Left cardiac atrium (tissue), 4 donors: ENCODE results near the gene BCL11B. TPM values are rescaled to one million over a fixed set of nuclear protein-coding genes. Genes with fewer than 3 reads are reported as not detected.
A peak's percentile ranks its signal among the peaks of the same experiment; 100 is the strongest.

ENCODE experiments used
- ATAC-seq, 2 donors: fragments of 200-7000 bp; cut with Tn5 transposase; one replicate each; pipeline ENCODE4 v1.9.1; 2020; ENCODE audit warnings: mild to moderate bottlenecking in 2 of 2, moderate library complexity in 2 of 2
- DNase-seq: peaks from one replicate; pipeline ENCODE4 v3.0.0-alpha.2; 2020
- intact Hi-C, 2 donors: fragments of 100-400 bp; cut with DNase I; formaldehyde crosslinking; loops; one replicate each; pipeline versions ENCODE4 v1.14.1 to v1.15.1; 2022 to 2023
- total RNA-seq, 2 donors: library from RNA; stranded (reverse); fragmentation: NEBNext Ultra II Directional; extraction: Animal tissue kit (Norgen Biotek cat#: 25700); gene quantifications; one replicate each; pipeline ENCODE4 v1.2.1, GENCODE V29; 2021
- donor health status: DM: no; HTN: yes; CAD: no.
- donor health status: DM: no; HTN: yes; CAD: no; lungs with severe emphysema.
- donor health status: DM: yes; HTN: yes; CAD: no.
- donor health status: Dilated cardiomyopathy.

Gene BCL11B
- total RNA-seq, 2 donors from 2014 or later: 0.29 to 0.59 TPM

DNA sequence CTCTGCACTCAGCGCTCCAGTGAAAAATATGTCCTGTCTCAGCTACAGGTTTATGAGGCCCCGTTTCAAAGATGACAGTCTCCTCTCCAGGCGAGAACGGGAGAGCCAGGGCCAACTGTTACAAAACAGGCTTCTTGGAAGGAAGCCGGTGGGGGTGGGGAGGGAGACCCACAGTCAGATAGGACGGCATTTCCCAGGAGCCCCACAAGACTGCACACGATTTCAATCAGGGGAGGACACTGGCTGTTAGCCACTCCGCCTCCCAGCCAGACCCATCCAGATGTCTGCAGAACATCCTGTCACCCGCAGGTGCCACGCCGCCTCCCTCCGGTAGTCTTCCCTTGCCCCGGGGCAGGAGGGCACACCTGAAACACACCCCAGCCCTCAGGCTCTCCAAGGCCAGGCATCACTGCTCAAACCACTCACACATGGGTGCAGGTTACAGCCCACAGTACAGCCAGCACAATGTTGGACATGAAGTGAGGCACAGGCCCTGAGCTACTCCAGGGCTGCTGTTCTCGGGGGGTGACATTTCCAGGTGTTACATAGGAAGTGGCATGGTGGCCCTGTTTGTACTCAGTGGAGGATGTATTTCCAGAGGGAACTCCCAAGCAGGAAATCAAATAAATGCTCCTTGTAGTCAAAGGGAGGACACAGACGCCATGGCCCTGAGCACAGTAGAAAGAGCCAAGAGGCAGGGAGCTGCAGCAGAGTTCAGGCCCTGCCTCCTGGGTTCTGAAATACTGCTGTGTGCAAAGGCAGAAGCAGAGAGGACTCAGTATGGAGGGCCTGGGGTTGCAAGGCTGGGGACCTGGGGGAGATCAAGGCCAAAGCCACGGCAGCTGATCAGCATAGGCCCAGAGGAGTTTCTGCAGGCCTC lies 138.1 kb downstream of the BCL11B start:
- no peak for DNase-seq
- ATAC-seq: peak in 1 of 2 donors; percentile 74
- intact Hi-C loops: no loop called here

DNA sequence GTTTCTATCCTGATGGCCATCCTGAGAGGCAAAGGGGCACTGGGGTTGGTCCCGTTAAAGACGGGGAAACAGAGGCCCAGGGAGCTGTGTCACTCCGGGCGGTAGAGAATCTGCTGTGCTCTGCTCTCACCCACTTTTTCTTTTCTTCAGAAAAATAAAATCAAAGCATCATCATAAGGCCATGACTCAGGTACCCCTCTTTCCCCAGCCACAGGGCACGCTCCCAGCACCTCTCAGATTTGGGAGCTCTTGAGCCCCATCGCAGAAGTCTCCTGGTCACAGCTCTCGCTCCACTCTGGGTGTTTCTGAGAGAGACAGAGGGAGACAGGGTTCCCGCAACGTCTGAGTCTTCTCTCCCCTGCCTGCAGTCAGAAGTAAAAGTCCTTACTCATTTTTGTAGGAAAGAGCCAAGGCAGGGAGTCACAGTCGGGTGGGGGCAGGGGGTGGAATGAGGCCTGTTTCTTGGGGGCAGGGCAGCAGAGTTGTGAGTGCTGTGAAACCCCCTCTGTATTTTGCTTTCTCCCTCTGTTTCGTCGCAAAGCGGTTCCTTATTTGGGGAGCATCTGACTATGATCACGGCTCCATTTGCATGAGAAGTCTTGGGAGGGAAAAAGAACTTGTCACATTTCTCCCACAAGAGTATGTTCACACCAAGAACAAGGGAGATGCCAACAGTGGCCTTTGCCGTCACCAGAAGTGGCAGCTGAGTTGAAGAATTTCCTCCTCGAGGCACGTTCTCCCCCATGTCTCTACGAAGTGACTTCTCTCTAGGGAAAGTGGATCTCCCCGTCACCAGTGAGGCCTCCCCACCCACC lies 139.0 kb downstream of the BCL11B start:
- ATAC-seq: peak in 1 of 2 donors; percentile 11
- intact Hi-C loops: no loop called here

DNA sequence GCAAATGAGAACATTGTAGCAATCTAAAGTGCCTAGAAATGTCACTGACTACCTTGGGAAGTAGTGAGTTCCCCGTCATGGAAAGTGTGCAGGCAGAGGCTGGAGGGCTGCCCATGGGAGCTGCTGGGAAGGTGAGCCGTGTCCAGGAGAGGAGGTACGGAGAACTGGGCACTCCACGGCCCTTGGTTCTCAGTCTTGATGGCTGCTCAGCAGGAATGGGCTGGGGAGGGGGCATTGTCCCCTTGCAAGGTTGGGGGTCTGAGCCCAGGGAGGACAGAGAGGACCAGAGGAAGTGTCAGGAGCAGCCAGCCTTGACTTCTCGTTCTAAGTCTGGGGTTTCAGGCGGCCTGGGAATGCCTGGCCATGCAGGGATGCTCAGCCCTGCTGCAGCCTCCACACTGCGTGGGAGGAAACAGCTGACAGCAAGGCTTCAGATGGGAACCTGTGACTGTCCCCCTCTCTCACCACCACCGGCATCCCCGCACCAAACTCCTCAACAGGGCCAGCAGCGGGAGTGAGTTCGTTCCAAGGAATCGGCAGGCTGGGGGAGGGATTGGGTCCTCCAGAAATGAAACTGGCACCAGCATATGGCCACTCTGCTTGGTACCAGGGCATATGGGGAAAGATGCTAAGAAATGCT lies 140.2 kb downstream of the BCL11B start:
- no peak for ATAC-seq
- intact Hi-C loops: no loop called here
- no peak for DNase-seq

More for the DNA sequence above, 139.0 kb downstream of the BCL11B start:
- DNase-seq: no peak

DNA sequence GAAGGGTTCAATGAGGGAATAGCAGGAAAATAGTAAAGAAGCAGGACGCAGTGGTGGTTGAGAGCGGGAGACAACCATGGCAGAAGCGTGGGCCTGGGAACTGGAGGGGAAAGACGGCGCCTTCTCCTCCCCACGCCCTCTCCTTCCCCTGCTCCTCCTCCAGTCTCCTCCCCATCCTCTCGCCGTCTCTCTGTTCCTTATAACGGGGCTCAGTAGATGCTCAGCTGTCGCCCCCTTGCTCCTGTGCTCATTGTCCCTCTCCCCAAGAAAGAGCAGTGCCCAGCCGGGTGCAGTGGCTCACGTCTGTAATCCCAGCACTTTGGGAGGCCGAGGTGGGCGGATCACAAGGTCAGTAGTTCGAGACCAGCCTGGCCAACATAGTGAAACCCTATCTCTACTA lies 142.0 kb downstream of the BCL11B start:
- no peak for ATAC-seq
- no peak for DNase-seq
- intact Hi-C loops: no loop called here

DNA sequence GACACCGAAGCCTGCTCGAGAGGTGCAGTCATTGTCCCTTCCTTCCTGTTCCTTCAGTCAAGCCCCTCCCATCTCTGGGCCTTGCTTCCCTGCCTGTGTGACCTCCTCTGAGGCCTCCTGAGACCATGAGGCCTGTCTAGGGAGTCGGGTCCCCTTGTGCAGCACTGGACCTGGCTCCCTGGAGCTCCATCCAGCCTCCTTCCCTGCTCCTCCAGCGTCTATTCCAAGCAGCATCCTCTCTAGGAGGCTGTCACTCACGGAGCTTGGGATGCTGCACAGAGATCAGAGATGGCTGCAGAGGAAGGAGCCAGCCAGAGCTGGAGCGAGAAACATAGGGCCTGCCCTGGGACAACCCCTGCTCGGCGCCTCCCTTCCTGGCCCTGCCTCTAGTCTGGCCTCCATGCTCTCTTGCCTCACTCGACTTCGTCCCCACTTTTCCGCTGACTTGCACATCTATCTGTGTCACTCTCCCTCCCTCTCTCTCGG lies 142.7 kb downstream of the BCL11B start:
- no peak for DNase-seq
- no peak for ATAC-seq
- intact Hi-C loops: no loop called here

DNA sequence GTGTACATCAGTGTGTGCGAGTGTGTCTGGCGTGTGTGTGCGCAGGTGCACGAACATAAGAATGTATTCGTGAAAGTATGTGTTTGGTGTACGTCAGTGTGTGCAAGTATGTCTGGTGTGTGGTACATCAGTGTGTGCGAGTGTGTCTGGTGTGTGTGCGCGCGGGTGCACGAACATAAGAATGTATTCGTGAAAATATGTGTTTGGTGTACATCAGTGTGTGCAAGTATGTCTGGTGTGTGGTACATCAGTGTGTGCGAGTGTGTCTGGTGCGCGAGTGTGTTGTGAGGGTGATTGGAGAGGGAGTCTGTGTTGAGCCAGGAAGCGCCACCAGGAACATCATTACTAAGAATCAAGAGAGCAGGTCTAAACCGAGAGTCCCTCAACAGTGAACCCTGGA lies 143.8 kb downstream of the BCL11B start:
- intact Hi-C loops: no loop called here
- no peak for DNase-seq
- no peak for ATAC-seq

DNA sequence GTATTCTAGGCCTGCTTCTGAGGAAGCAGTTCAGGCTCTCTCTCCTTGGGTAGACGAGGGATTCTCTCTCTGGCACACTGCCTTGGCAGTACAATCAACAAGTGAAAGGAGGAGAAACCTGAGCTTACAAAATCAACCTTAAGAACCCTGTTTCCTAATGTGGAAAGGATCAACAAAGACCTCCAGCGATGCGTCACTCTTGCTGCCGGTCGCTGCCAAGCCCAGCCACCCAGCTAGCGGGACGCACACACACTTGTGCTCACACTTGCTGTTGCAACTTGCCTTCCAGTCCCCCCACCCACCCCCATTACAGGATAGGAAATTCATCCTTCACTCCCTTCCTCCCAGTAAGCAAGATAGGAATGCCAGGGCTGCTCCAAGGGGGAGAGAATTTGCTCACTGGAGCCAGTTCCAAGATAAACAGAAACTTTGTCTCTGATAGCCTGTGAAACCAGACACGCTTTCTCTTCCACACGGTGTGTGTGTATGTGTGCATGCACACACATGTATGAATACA lies 144.3 kb downstream of the BCL11B start:
- intact Hi-C loops: no loop called here
- DNase-seq (peak; percentile 53), ATAC-seq (peak; percentile 50 to 80)

DNA sequence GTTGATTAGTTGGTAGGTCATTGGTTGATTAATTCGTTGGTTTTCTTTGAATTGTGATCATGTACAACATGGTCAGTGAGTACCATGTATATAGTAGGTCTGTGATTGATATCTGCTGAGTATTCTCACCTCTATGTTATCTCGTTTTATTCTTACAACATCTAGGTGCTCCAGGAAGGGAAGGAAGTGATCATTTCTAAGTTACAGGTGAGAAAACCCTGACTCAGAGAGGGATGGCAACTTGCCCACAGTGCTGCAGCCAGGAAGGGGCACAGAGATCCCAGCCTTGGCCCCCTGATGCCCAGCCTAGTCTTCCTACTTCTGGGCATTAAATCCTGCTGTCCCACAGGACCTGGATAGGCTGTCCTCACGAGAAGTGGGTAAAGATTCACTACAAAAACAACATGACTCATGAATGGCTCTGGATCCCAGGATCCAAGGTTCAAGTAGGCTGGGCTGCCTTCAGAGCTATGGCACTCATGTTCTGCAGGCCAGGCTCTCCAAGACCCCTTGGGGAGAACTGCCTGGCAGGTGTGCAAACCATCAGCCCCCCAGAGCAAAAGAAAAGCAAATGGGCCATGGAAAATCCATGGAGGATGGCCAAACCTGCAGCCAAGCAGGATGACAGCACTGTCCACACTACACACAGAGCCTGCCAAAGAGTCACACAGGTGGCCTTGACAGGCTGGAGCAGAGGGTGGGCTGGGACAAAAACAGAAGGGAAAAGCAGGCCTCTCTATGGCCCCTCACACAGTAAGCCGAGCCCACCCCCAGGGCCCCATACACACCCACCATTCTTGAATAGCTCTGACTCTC lies 146.2 kb downstream of the BCL11B start:
- ATAC-seq (no peak), DNase-seq (no peak)
- intact Hi-C loops: no loop called here

DNA sequence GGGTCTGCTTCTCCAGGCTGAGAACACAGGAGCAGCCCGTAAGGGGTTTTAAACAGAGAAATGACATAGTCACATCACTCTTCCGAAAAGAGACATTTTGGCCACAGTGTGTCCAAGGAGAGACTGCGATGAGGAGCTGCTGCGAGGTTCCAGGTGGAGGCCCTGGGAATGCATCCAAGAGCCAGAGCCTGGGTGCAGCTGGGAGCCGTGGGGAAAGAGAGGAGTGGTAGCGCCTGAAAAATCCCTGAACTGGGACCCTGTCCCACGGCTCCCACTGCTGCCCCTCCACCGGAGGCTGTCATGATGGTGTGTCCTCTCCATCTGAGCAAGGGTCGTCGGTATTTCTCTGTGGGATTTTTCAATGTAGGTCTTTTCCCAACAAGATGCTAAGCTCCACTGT lies 146.9 kb downstream of the BCL11B start:
- DNase-seq (no peak), ATAC-seq (no peak)
- intact Hi-C loops: no loop called here

DNA sequence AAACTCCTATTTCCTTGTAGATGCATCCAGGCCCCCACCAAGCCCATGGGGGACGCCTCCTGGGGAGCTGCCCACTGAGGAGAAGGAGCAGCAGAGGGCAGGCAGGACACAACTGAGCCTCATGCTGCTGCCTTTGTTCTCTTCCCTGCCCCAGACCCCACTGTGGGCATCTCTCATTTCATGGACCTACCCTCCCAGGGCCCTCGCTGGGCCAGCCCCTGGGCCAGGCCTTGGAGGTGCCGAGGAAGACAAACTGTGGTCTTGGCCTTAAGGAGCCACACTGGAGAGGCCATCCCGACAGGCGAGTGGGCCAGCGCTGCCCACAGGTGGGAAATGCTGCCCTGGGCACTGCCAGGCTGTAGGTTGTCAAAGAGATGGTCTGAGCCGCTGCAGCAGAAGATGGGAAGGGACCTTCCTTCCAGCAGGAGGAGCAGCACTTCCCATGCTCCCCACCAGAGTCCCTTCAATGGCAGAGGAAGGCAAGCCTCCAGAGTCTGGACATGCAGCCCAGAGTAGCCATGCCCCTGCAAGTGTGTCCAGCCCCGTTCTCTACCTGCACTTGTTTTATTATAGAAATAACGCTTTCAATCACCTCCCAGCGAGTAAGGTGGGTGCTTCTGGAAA lies 147.4 kb downstream of the BCL11B start:
- no peak for ATAC-seq
- no peak for DNase-seq
- intact Hi-C loops: no loop called here

DNA sequence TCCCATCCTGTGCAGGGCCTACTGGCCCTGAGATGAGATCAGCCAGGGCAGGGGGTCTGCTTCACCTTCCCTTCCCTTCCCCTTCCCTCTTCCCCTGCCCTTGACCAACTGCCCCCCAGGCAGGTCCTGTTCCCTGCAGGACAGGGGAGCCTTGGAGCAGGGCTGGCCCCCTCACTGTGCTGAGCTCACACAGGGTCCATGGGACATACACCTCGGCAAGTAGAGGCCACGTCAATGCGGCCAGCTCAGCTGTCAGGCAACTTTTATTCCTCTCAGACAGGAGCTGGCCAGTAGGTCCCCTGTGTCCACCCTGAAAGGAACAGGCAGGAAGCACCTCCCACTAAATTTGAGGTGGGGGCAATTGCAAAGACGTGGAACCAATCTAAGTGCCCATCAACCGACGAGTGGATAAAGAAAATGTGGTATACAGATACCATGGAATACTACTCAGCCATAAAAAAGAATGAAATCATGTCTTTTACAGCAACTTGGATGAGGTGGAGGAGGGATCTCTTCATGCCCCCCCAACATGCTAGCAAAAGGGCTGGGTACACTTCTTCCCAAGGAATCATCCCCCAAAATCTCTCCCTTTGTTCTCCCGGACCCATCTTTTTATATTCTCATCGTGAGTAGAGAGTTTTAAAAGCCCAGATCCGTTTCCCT lies 148.7 kb downstream of the BCL11B start:
- ATAC-seq: no peak
- DNase-seq: no peak
- intact Hi-C loops: no loop called here

DNA sequence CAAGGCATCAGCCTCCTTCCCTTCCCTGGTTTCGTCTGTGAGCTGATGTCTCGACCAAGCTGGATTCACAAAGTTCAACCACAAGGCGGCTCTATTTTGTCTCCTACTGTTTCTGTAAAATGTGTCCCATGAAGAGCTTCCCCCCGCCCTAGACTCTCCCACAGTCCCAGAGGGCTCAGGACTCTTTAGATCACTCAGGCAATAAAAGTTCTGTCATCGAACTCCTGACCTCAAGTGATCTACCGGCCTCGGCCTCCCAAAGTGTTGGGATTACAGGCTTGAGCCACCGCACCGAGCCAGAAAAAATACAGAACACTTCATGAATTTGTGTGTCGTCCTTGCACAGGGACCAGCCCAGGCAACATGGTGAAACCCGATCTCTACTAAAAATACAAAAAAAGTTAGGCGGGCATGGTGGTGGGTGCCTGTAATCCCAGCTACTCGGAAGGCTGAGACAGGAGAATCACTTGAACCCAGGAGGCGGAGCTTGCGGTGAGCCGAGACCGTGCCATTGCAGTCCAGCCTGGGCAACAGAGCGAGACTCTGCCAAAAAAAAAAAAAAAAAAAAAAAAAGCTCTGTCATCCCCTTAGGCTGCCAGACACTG lies 149.4 kb downstream of the BCL11B start:
- ATAC-seq (no peak), DNase-seq (no peak)
- intact Hi-C loops: no loop called here

DNA sequence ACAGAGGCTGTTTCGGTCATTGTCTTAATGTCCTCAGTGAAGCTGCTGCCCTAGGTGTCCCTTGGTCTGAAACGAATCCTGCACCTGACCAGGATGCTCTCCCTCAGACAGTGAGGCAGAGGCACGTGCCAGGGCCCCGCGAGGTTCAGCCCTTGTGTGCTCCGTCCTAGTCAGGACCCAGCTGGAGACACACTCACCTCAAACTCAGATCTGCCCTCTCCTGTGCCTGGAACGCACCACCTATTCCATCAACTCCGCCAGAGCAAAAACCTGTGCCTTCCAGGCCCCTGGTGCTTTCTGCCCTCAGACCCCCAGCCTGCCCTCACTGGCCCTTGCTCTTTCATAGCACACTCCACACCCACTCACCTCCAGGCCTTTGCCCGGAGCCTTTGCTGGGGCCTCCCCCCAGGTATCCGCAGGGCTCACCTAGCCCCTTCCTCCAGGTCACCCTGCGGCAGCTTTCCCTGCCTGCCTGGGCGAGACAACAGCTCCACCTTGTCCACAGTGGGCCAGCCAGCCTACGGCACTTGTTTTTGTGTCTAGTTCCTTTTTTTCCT lies 150.6 kb downstream of the BCL11B start:
- DNase-seq (no peak), ATAC-seq (no peak)
- intact Hi-C loops: no loop called here

DNA sequence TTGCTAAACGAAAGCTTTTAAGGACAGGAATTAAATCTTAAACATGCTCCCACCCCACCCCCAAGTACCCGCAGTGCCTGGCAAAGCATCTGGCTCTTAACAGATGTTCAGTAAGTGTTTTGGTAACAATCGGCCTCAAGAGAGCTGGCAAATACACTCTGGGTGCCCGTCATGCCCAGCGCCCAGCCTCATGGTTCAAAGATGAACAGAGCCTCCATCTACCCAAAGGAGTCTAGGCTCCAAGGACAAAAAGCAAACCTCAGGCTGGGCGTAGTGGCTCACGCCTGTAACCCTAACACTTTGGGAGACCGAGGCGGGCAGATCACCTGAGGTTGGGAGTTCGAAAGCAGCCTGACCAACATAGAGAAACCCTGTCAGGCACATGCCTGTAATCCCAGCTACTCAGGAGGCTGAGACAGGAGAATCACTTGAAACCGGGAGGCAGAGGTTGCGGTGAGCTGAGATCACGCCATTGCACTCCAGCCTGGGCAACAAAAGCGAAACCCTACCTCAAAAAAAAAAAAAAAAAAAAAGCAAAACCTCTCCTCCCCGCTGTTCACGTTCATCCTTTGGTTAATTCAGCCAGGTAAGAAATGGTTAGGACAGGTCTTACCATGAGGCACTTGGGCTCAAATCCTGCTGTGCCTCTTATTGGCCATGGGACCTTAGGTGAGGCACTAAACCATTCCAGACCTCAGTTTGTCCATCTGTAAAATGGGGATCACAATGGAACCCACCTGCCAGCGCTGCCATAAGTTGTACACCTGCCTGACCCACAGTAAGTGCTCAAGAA lies 151.3 kb downstream of the BCL11B start:
- no peak for DNase-seq
- intact Hi-C loops: no loop called here
- no peak for ATAC-seq

DNA sequence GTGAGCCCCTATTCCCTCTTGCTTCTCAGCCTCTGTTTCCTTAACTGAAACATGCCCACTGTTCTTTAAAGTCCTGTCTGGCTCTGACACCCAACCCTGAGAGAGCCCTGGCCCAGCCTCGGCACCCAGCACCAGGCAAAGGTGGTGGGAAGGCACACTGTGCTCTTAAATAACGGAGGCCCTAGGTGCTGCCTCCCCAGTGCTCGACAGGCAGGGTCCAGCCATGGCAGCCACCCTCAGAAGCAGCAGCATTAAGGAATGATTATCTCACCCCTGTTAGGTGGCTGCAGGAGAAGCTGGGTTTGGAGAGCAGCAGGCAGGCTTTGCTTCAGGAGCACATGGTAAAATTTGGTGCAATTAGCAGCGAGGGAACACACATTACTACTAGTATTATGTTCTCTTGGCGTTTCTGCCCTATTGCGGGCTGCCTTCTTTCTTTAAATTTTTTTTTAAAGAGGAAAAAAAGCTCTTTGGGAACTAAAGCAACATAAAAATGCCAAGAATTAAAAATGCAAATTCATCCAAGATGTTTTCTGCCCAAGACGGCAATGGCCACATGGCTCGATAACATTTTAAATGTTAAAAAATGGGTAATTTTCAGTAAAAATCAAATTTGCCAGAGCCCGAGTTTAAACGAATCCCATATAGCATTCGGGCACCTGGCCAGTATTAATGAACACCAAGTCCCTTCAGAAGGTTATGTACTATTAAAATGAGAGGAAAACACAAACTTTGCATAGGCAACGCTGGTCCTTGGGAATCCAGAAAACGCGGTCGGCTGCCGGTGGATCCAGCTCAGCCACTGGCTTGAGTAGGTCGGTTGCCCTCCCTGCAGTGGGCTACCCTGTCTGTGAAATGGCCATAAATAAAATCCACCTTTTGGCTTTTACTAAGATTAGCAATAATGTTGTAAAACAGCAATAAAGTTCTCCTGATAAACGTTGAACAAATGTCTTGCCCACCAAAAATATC lies 152.2 kb downstream of the BCL11B start:
- intact Hi-C loops: no loop called here
- no peak for DNase-seq
- no peak for ATAC-seq
